H1 (cell line): ENCODE results near the gene KBTBD3. TPM values are rescaled to one million over a fixed set of nuclear protein-coding genes. Genes with fewer than 3 reads are reported as not detected.

Source experiments
- CTCF ChIA-PET: fragments of 300-600 bp; sonication (Branson Sonifier 250); formaldehyde crosslinking; loops from one replicate; lab custom pipeline; 2021; ENCODE audit not compliant: partially characterized antibody; lab: Charles Lee
- POLR2A ChIA-PET: fragments of 300-600 bp; sonication (Branson Sonifier 250); formaldehyde crosslinking; loops from one replicate; lab custom pipeline; 2021; ENCODE audit warnings: inconsistent platforms; ENCODE audit not compliant: partially characterized antibody; lab: Charles Lee
- DNase-seq, 2 experiments: peaks; one replicate each; pipeline versions ENCODE4 v3.0.0 to v3.0.0-alpha.2; 2010 to 2022; ENCODE audit warnings: low spot score in 2 of 2, low read depth in 1 of 2, mixed read lengths in 1 of 2
- FAIRE-seq: peaks from 2 replicates; lab custom pipeline; 2011; peaks lifted over from hg19 to GRCh38; lab: Jason Lieb, UNC
- H2AFZ ChIP-seq: 2 replicates; pipeline ENCODE4 v1.8.1; 2012; ENCODE audit warnings: low read length, inconsistent platforms
- H2AK5ac ChIP-seq: 2 replicates; pipeline ENCODE4 v1.6.1; 2013; ENCODE audit warnings: low read depth, low read length
- H2BK120ac ChIP-seq: replicated peaks from 2 replicates; pipeline ENCODE3; 2013; ENCODE audit warnings: low read depth, low read length, inconsistent platforms
- H2BK12ac ChIP-seq: 2 replicates; pipeline ENCODE4 v1.6.1; 2013; ENCODE audit warnings: low read depth, low read length
- H2BK15ac ChIP-seq: 2 replicates; pipeline ENCODE4 v1.6.1; 2013; ENCODE audit warnings: low read length
- H2BK20ac ChIP-seq: 2 replicates; pipeline ENCODE4 v1.6.1; 2013; ENCODE audit warnings: low read length
- H2BK5ac ChIP-seq: 2 replicates; pipeline ENCODE4 v1.6.1; 2013; ENCODE audit warnings: low read depth, low read length
- H3K14ac ChIP-seq: 2 replicates; pipeline ENCODE4 v1.6.1; 2013; ENCODE audit warnings: inconsistent platforms; ENCODE audit not compliant: insufficient read length
- H3K18ac ChIP-seq: 2 replicates; pipeline ENCODE4 v1.6.1; 2013; ENCODE audit warnings: low read length; ENCODE audit errors: extremely low read depth
- H3K23ac ChIP-seq: 2 replicates; pipeline ENCODE4 v1.6.1; 2013; ENCODE audit warnings: inconsistent platforms; ENCODE audit not compliant: insufficient read length
- H3K23me2 ChIP-seq: 2 replicates; pipeline ENCODE4 v1.6.1; 2013; ENCODE audit warnings: low read depth, low read length
- H3K27ac ChIP-seq: 2 replicates; pipeline ENCODE4 v1.6.1; 2011; ENCODE audit warnings: low read depth, low read length, inconsistent platforms
- H3K27me3 ChIP-seq, 4 experiments: replicated peaks in 1 of 4; 1 replicate in 1 of 4; 2 replicates in 3 of 4; pipeline versions ENCODE4 v1.6.1 to v1.8.1; 2011 to 2013; ENCODE audit warnings: low read length in 3 of 4, mild to moderate bottlenecking in 3 of 4, inconsistent platforms in 2 of 4, mixed read lengths in 2 of 4, moderate library complexity in 1 of 4; ENCODE audit not compliant: control insufficient read depth in 3 of 4, insufficient read depth in 3 of 4; ENCODE audit errors: extremely low read depth in 1 of 4
- H3K36me3 ChIP-seq, 4 experiments: 2 replicates each; pipeline versions ENCODE4 v1.6.1 to v1.8.1; 2011 to 2013; ENCODE audit warnings: mild to moderate bottlenecking in 4 of 4, low read length in 3 of 4, moderate library complexity in 2 of 4, control low read depth in 1 of 4, inconsistent platforms in 1 of 4; ENCODE audit not compliant: insufficient read depth in 4 of 4, control insufficient read depth in 2 of 4
- H3K4ac ChIP-seq: replicated peaks from 2 replicates; pipeline ENCODE3; 2013; ENCODE audit warnings: low read length, low read depth, mixed read lengths, inconsistent platforms; ENCODE audit not compliant: insufficient read length
- H3K4me1 ChIP-seq, 4 experiments: replicated peaks in 1 of 4; 1 replicate in 1 of 4; 2 replicates in 3 of 4; pipeline versions ENCODE4 v1.6.1 to v1.8.1; 2011 to 2013; ENCODE audit warnings: low read length in 3 of 4, inconsistent platforms in 2 of 4, mixed read lengths in 1 of 4; ENCODE audit not compliant: insufficient read depth in 4 of 4, control insufficient read depth in 3 of 4
- H3K4me2 ChIP-seq, 2 experiments: 2 replicates each; pipeline versions ENCODE4 v1.6.1 to v1.8.1; 2011 to 2013; ENCODE audit warnings: low read depth in 2 of 2, low read length in 2 of 2, control low read depth in 1 of 2, inconsistent platforms in 1 of 2, mild to moderate bottlenecking in 1 of 2; ENCODE audit not compliant: insufficient read depth in 1 of 2
- H3K4me3 ChIP-seq, 4 experiments: fragments of 200-600, 300-600 bp in 1 of 4; sonication (generic), shearing (Covaris generic), sonication (Bioruptor Twin) in 1 of 4; 2 replicates each; pipeline versions ENCODE4 v1.5.1 to v1.8.1; 2011 to 2016; ENCODE audit warnings: low read length in 4 of 4, low read depth in 3 of 4, control low read depth in 2 of 4, inconsistent platforms in 2 of 4, mild to moderate bottlenecking in 2 of 4, mixed read lengths in 1 of 4, moderate library complexity in 1 of 4; ENCODE audit not compliant: insufficient read depth in 2 of 4; ENCODE audit errors: extremely low read depth in 1 of 4
- H3K56ac ChIP-seq: replicated peaks from 2 replicates; pipeline ENCODE3; 2013; ENCODE audit warnings: low read depth, mild to moderate bottlenecking, mixed read lengths, low read length, inconsistent platforms; ENCODE audit not compliant: insufficient read length
- H3K79me1 ChIP-seq: 2 replicates; pipeline ENCODE4 v1.6.1; 2013; ENCODE audit warnings: low read depth, low read length, control low read depth
- H3K79me2 ChIP-seq, 2 experiments: 2 replicates each; pipeline versions ENCODE4 v1.6.1 to v1.8.1; 2012 to 2013; ENCODE audit warnings: low read length in 2 of 2, mild to moderate bottlenecking in 2 of 2, inconsistent platforms in 1 of 2; ENCODE audit not compliant: insufficient read depth in 2 of 2, control insufficient read depth in 1 of 2
- H3K9ac ChIP-seq, 4 experiments: replicated peaks in 1 of 4; 1 replicate in 1 of 4; 2 replicates in 3 of 4; pipeline versions ENCODE4 v1.6.1 to v1.8.1; 2011 to 2013; ENCODE audit warnings: low read depth in 3 of 4, low read length in 3 of 4, control low read depth in 2 of 4, mild to moderate bottlenecking in 2 of 4, moderate library complexity in 2 of 4, inconsistent platforms in 1 of 4; ENCODE audit errors: extremely low read depth in 1 of 4
- H3K9me3 ChIP-seq, 2 experiments: 2 replicates each; pipeline versions ENCODE4 v1.6.1 to v1.8.1; 2012 to 2013; ENCODE audit warnings: mild to moderate bottlenecking in 2 of 2, moderate library complexity in 2 of 2, control low read depth in 1 of 2, inconsistent platforms in 1 of 2, low read depth in 1 of 2, low read length in 1 of 2, mixed read lengths in 1 of 2; ENCODE audit not compliant: insufficient read depth in 2 of 2
- H4K20me1 ChIP-seq, 2 experiments: replicated peaks in 1 of 2; 2 replicates each; pipeline versions ENCODE3 to v1.8.1; 2011 to 2013; ENCODE audit warnings: inconsistent platforms in 2 of 2, low read length in 2 of 2, mild to moderate bottlenecking in 1 of 2; ENCODE audit not compliant: insufficient read depth in 2 of 2, control insufficient read depth in 1 of 2
- H4K5ac ChIP-seq: 2 replicates; pipeline ENCODE4 v1.6.1; 2013; ENCODE audit warnings: low read length, low read depth, mixed read lengths, inconsistent platforms; ENCODE audit not compliant: insufficient read length
- H4K8ac ChIP-seq: 2 replicates; pipeline ENCODE4 v1.8.0; 2013; ENCODE audit warnings: mild to moderate bottlenecking, moderate library complexity, low read length, inconsistent platforms; ENCODE audit not compliant: insufficient read depth; ENCODE audit errors: extremely low read depth
- H4K91ac ChIP-seq: replicated peaks from 2 replicates; pipeline ENCODE3; 2013; ENCODE audit warnings: low read length, mixed read lengths, inconsistent platforms; ENCODE audit not compliant: insufficient read length
- ATF2 ChIP-seq: IDR thresholded peaks from 2 replicates; pipeline ENCODE4 v1.6.1; 2012; ENCODE audit warnings: low read length, inconsistent platforms
- HDAC6 ChIP-seq: IDR thresholded peaks from one replicate; pipeline ENCODE4 v1.7.1; 2012; ENCODE audit warnings: low read depth, mild to moderate bottlenecking, inconsistent platforms, low read length, moderate library complexity
- KDM4A ChIP-seq: IDR thresholded peaks from one replicate; pipeline ENCODE4 v1.7.1; 2012; ENCODE audit warnings: low read depth, mild to moderate bottlenecking, moderate library complexity, low read length, inconsistent platforms; ENCODE audit not compliant: severe bottlenecking
- KDM5A ChIP-seq: fragments of 200-600 bp; IDR thresholded peaks from 2 replicates; pipeline ENCODE4 v1.7.1; 2012; ENCODE audit warnings: mild to moderate bottlenecking, low read length, inconsistent platforms, mixed read lengths
- RAD21 ChIP-seq, 2 experiments: IDR thresholded peaks in 1 of 2; conservative IDR thresholded peaks in 1 of 2; 2 replicates each; pipeline ENCODE4 v1.6.1; 2011; ENCODE audit warnings: low read depth in 2 of 2, low read length in 2 of 2, improper control_type of control experiment in 1 of 2, inconsistent platforms in 1 of 2, mild to moderate bottlenecking in 1 of 2, moderate library complexity in 1 of 2
- SP4 ChIP-seq: IDR thresholded peaks from 2 replicates; pipeline ENCODE4 v1.6.1; 2012; ENCODE audit warnings: low read length, inconsistent platforms
- USF2 ChIP-seq: IDR thresholded peaks from 2 replicates; pipeline ENCODE4 v1.6.1; 2011; ENCODE audit warnings: low read length, improper control_type of control experiment
- WGBS, 2 experiments: shearing (Covaris generic) in 1 of 2; methylation state at CpG; one replicate each; pipeline versions ENCODE4 v1.1.6 to v1.1.7; 2013 to 2015; ENCODE audit warnings: low lambda C conversion rate in 2 of 2, mixed read lengths in 2 of 2, inconsistent platforms in 1 of 2, low coverage in 1 of 2, missing lambda C conversion rate in 1 of 2; ENCODE audit not compliant: insufficient replicate concordance in 2 of 2, insufficient coverage in 1 of 2, insufficient read length in 1 of 2; ENCODE audit errors: extremely low coverage in 1 of 2, missing lambda C conversion rate in 1 of 2; 5-methylcytosine and 5-hydroxymethylcytosine counted together
- polyA plus RNA-seq, 7 experiments: library from polyadenylated mRNA; depleted of rRNA in 3 of 7; stranded (reverse) in 5 of 7; unstranded in 2 of 7; fragments of >200 nt in 5 of 7; fragments of 200-250 nt in 2 of 7; gene quantifications; 1 replicate in 5 of 7; 2 replicates in 1 of 7; 4 replicates in 1 of 7; pipeline versions ENCODE4 v1.2.1 to v1.2.3, GENCODE V29; 2011 to 2013; ENCODE audit warnings: missing spikeins in 2 of 7, mixed read lengths in 2 of 7
- total RNA-seq: library from RNA; stranded (reverse); fragmentation: NEBNext Ultra II Directional; extraction: Animal tissue kit (Norgen Biotek cat#: 25700); gene quantifications from 2 replicates; pipeline ENCODE4 v1.2.1, GENCODE V29; 2021

KBTBD3 gene
- total and polyA plus RNA-seq, 2 of the 8 experiments (the other 6 are each of a cell fraction or from before 2014, with no cell fraction given), result 1.2 to 6.1 TPM

GRCh38 chr11:106021181-106021966 is 55.8 kb downstream of the KBTBD3 start:
- no peak overlapping the region for H2BK120ac ChIP-seq
- peak overlapping the region; percentile 62; the same call in 1 of the 2 replicates for H2BK5ac ChIP-seq
- H2AK5ac ChIP-seq, result no peak overlapping the region
- H3K79me1 ChIP-seq, result peaks cover 2% of the 10 kb centered on the region; the same call in 1 of the 2 replicates
- no peak overlapping the region for H3K23ac ChIP-seq
- H3K36me3 ChIP-seq, result 0 out of 8 replicates have a peak, but pooled peaks cover 0 to 4% (median 0%) of the 10 kb centered on the region in 4 experiments
- H3K27ac ChIP-seq, result peak overlapping the region; percentile 42
- H3K18ac ChIP-seq, result peak overlapping the region; percentile 80; the same call in 1 of the 2 replicates
- H4K5ac ChIP-seq, result peak overlapping the region; percentile 86
- H3K27me3 ChIP-seq, result no peaks in the 10 kb centered on the region
- ChIA-PET POLR2A (no interaction called here), CTCF (no interaction called here)
- no peak for DNase-seq
- peak overlapping the region; percentile 85 for H3K4ac ChIP-seq
- no peak overlapping the region for H2BK15ac ChIP-seq
- peak overlapping the region; percentile 70 to 81 for H3K4me2 ChIP-seq
- H4K8ac ChIP-seq, result peak overlapping the region; percentile 98; the same call in 1 of the 2 replicates
- WGBS, 2 experiments, result 22% methylated on average over 18 of the region's 18 CpGs; no CpG with 5 or more reads in 1 of the 2 experiments
- H4K20me1 ChIP-seq, result peaks cover 2 to 3% of the 10 kb centered on the region in 2 experiments
- no peak overlapping the region for H3K14ac ChIP-seq
- H3K4me3 ChIP-seq, result peak overlapping the region; percentile 76 to 93 (median 88)
- 0 out of 2 replicates have a peak overlapping the region, but pooled peaks have one; percentile 43 for H2AFZ ChIP-seq
- peak overlapping the region; percentile 60; the same call in 1 of the 2 replicates for H2BK12ac ChIP-seq
- H3K23me2 ChIP-seq, result no peaks in the 10 kb centered on the region; the same call in 1 of the 2 replicates
- peak overlapping the region; percentile 32 to 67 (median 52) for H3K9ac ChIP-seq
- FAIRE-seq, result no peak
- peak overlapping the region; percentile 81 for H4K91ac ChIP-seq
- peaks cover 0 to 6% (median 1%) of the 10 kb centered on the region in 4 experiments; a peak in 3 of 7 replicates for H3K4me1 ChIP-seq
- peak overlapping the region; percentile 69 for H3K56ac ChIP-seq
- no peak overlapping the region for H2BK20ac ChIP-seq
- no peaks in the 10 kb centered on the region for H3K9me3 ChIP-seq
- peaks cover 3 to 52% of the 10 kb centered on the region in 2 experiments for H3K79me2 ChIP-seq
- TF ChIP-seq KDM5A, result no peak
- no peak for TF ChIP-seq RAD21 (IDR thresholded peaks at IDR 0.05 in 1 of 2, conservative IDR thresholded peaks at IDR 0.05 in 1 of 2; ENCODE audit: low read depth in 2 of 2, low read length in 2 of 2)
- TF ChIP-seq HDAC6, result no peak
- TF ChIP-seq USF2, result no peak
- TF ChIP-seq ATF2, result no peak
- no peak for TF ChIP-seq KDM4A
- TF ChIP-seq SP4, result no peak
